Right ventricle myocardium superior (tissue), 1 donor: ENCODE data around the gene ARVCF. TPM values are rescaled to one million over a fixed set of nuclear protein-coding genes. Genes with fewer than 3 reads are reported as not detected.

ENCODE experiments used
- ATAC-seq: fragments of 200-7000 bp; cut with Tn5 transposase; one replicate; pipeline ENCODE4 v1.9.1; 2020; ENCODE audit warnings: mild to moderate bottlenecking; ENCODE audit not compliant: poor library complexity
- DNase-seq: peaks from one replicate; pipeline ENCODE4 v3.0.0-alpha.2; 2020
- intact Hi-C: fragments of 100-400 bp; cut with DNase I; formaldehyde crosslinking; loops from one replicate; pipeline ENCODE4 v1.11.2; 2022
- total RNA-seq: library from RNA; stranded (reverse); fragmentation: NEBNext Ultra II Directional; extraction: Animal tissue kit (Norgen Biotek cat#: 25700); gene quantifications from one replicate; pipeline ENCODE4 v1.2.1, GENCODE V29; 2021
- donor health status: DM: no; HTN: yes; CAD: no; lungs with severe emphysema.

ARVCF gene
- total RNA-seq, 1 donor from 2014 or later: 31.4 TPM

GRCh38 chr22:20009582-20010306 lies 6.9 kb downstream of the ARVCF start:
- intact Hi-C loops: no loop called here
- DNase-seq: peak; percentile 23
- no peak for ATAC-seq

GRCh38 chr22:20009018-20009491 lies 7.6 kb downstream of the ARVCF start:
- ATAC-seq (no peak), DNase-seq (peak; percentile 29)
- intact Hi-C loops: no loop called here

GRCh38 chr22:20008221-20008995 lies 8.2 kb downstream of the ARVCF start:
- intact Hi-C loops: no loop called here
- ATAC-seq (no peak), DNase-seq (peak; percentile 22)

GRCh38 chr22:20004464-20004863 lies 12.2 kb downstream of the ARVCF start:
- intact Hi-C loops: no loop called here
- ATAC-seq (no peak), DNase-seq (no peak)

GRCh38 chr22:20003304-20003703 lies 13.3 kb downstream of the ARVCF start:
- ATAC-seq: no peak

GRCh38 chr22:20002636-20003035 lies 14.0 kb downstream of the ARVCF start:
- intact Hi-C loops: no loop called here
- DNase-seq (no peak), ATAC-seq (no peak)

More at GRCh38 chr22:20003304-20003703, 13.3 kb downstream of the ARVCF start:
- no peak for DNase-seq
- intact Hi-C loops: no loop called here

GRCh38 chr22:20002128-20002527 lies 14.5 kb downstream of the ARVCF start:
- ATAC-seq (peak; percentile 23), DNase-seq (peak; percentile 24)
- intact Hi-C loops: no loop called here

- intact Hi-C loops: no loop called here
Observed at GRCh38 chr22:20001082-20001638, 15.5 kb downstream of the ARVCF start.

GRCh38 chr22:20000246-20001081 lies 16.2 kb downstream of the ARVCF start:
- DNase-seq: peak; percentile 72
- peak; percentile 82 for ATAC-seq
- intact Hi-C loops: no loop called here

More at GRCh38 chr22:20001082-20001638, 15.5 kb downstream of the ARVCF start:
- ATAC-seq (no peak), DNase-seq (peak; percentile 27)

GRCh38 chr22:19998991-19999820 lies 17.4 kb downstream of the ARVCF start:
- intact Hi-C loops: no loop called here
- DNase-seq (peak; percentile 60), ATAC-seq (peak; percentile 34)

- ATAC-seq: no peak
- intact Hi-C loops: no loop called here
- peak; percentile 29 for DNase-seq
Observed at GRCh38 chr22:19998232-19998951, 18.2 kb downstream of the ARVCF start.

- no peak for ATAC-seq
- intact Hi-C loops: no loop called here
- DNase-seq: peak; percentile 29
Observed at GRCh38 chr22:19997561-19998231, 18.9 kb downstream of the ARVCF start.

GRCh38 chr22:19996694-19997384 lies 19.8 kb downstream of the ARVCF start:
- intact Hi-C loops: no loop called here
- no peak for ATAC-seq

GRCh38 chr22:19995611-19996339 lies 20.8 kb downstream of the ARVCF start:
- intact Hi-C loops: no loop called here
- DNase-seq (peak; percentile 55), ATAC-seq (no peak)

More at GRCh38 chr22:19996694-19997384, 19.8 kb downstream of the ARVCF start:
- DNase-seq: peak; percentile 40

- DNase-seq (no peak), ATAC-seq (no peak)
- intact Hi-C loops: no loop called here
Observed at GRCh38 chr22:19994851-19995610, 21.6 kb downstream of the ARVCF start.
